ENCODE data around the gene CACNA1I.

Gene CACNA1I

DNA sequence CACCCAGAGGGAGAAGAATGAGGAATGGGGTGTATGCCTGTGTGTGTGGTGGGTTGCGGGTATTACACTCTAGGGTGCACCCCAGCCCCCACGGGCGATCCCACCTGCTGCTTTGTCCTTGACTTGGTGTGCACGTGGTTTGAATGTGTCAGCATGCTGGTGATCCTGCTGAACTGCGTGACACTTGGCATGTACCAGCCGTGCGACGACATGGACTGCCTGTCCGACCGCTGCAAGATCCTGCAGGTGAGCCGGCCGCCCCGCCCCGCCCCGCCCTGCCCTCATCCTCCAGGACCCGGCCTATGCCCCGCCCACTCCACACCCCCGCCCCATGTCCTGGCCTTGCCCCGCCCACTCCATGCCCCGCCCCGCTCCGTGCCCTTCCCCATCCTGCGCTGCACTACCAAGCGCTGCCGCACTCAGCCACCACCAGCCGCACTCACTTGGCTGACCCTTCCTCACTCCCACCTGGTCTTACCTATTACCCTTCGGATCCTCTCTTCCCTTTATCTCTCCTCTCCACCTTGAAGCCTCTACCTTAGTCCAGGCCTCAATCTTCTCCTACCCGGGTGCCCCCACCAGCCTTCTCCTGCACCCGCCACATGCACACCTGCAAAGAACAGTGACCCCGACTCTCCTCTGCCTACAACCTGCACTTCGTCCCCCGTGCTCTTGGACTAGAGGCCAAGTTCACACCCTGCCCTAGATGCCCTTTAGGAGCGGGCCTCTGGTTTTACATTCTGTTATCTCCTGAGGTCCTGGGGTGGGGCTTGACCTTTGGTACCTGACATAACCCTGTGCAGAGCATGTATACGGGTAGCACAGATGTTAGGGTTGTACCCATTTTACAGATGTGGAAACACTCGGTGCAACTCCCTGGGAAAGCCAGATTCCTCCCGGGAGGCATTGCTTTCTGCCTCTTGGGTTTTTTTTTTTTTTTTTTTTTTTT is 27.7 kb downstream of the CACNA1I start:
- peak; percentile 49 for DNase-seq (ENCODE audit: low spot score)

GRCh38 chr22:39600491-39601179 is 30.1 kb downstream of the CACNA1I start:
- no peak for DNase-seq (ENCODE audit: low spot score)

DNA sequence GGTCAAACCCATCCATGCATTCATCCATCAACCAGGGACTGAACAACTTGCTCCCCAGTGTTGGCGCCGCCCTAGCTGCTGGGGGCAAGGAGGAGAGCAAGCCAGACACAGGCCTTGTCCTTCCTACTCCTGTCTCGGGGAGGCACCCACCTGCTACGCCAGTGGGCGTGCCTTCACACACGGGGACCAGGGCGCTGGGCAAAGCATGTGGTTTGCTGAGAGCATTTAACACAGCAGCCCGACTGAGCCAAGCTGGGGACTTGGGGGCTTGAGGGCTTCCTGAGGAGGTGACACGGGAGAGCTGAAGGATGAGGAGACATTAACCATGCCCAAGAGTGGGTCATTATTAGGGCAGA is 30.6 kb downstream of the CACNA1I start:
- no peak for DNase-seq (ENCODE audit: low spot score)

- no peak for DNase-seq (ENCODE audit: low spot score)
These were observed 32.8 kb downstream of the CACNA1I start for GRCh38 chr22:39603345-39603744.

DNA sequence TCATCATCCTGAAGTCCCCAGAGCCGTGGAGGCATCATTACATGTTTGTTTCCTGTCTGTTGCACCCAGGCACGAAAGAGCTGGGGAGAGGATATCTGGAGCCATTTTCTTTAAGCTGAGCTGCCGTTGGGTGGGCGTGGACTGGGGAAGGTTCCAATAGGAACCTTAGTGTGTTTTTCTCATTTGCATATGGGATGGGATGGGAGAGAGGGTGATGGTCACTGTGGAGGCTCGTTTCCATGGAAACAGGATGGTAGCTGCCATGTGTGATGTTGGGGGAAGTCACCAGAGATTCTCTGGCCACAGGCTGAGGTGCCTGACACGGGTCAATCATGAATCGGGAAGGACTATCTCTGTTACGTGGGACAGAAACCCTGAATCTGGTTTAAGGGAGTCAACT is 39.7 kb downstream of the CACNA1I start:
- DNase-seq (ENCODE audit: low spot score): no peak

DNA sequence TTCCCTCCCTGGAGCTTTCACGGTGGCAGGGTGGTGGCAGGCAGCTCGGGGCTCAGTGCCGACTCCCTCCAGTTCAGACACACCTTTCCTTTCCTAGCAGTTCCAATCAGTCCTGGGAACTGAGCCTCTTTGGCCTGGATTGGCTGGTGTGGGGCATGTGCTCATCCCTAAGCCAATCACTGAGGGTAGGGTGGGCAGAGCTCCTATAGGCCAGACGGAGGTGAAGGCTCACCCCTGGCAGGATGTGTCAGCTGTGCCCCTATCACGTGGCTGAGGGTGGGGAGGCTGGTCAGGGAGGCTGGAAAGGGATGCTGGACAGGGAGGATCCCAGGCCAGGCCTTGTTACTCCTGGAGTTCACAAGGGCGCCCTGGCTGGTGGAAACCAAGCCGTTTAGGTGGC is 40.2 kb downstream of the CACNA1I start:
- no peak for DNase-seq (ENCODE audit: low spot score)

- no peak for DNase-seq (ENCODE audit: low spot score)
These were observed 40.8 kb downstream of the CACNA1I start for GRCh38 chr22:39611360-39611759.

- no peak for DNase-seq (ENCODE audit: low spot score)
These were observed 42.4 kb downstream of the CACNA1I start for GRCh38 chr22:39612811-39613548.

DNA sequence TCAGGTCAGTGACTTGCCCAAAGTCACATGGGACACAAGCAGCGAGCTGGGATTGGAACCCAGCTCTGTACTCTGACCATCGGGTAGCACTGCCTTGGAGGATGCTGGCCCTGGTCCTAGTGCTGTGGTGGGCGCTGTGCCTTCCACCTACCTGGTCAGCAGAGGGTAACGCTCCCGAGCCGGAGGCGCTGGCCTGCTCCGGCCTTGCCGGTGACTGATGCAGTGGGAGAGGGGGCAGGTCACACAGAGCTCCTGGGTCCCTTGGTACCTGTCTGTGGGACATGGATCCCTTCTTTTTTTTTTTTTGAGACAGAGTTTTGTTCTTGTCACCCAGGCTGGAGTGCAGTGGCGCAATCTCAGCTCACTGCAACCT is 43.0 kb downstream of the CACNA1I start:
- DNase-seq (ENCODE audit: low spot score): no peak

DNA sequence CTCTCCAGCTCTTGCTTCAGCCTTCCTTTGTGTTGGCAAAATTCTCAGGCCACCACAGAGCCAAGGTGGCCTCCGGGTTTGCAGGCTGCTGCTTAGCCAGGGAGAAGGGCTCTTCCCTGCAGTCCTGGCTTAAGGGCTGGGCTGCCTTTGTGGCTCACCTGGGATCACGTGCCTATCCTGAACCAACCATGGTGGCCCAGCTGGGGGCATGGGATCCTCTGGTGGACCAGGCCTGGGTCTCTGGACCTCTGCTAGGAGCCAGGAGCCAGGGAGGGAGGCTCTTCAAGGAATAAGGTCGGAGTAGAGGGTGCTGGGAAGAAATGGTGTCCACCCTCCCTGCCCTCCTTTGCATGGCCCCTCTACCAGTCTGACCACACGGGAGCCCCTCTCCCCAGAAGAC is 43.9 kb downstream of the CACNA1I start:
- no peak for DNase-seq (ENCODE audit: low spot score)

DNA sequence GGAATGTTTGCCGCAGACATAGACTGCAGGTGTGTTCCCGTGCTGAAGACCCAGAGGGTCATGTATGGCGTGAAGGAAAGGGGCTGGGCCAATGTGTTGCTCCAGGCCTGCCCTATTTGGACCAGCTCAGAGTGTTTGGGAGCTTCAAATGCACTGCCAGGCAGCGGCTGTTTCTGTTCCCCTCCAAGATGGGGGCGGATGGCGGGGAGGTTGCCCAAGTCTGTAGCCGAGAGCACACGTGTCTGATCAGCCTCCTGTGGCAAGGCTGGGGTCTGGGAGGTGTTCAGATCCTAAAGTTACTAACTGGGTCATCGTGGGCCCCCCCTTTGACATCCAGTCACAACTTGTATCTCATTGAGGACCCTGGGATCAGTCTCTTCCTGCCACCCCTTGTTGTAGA is 45.5 kb downstream of the CACNA1I start:
- no peak for DNase-seq (ENCODE audit: low spot score)

GRCh38 chr22:39616781-39617180 is 46.2 kb downstream of the CACNA1I start:
- DNase-seq (ENCODE audit: low spot score): no peak

GRCh38 chr22:39617342-39617741 is 46.8 kb downstream of the CACNA1I start:
- DNase-seq (ENCODE audit: low spot score): no peak

- DNase-seq (ENCODE audit: low spot score): no peak
These were observed 47.6 kb downstream of the CACNA1I start for GRCh38 chr22:39617970-39618757.

DNA sequence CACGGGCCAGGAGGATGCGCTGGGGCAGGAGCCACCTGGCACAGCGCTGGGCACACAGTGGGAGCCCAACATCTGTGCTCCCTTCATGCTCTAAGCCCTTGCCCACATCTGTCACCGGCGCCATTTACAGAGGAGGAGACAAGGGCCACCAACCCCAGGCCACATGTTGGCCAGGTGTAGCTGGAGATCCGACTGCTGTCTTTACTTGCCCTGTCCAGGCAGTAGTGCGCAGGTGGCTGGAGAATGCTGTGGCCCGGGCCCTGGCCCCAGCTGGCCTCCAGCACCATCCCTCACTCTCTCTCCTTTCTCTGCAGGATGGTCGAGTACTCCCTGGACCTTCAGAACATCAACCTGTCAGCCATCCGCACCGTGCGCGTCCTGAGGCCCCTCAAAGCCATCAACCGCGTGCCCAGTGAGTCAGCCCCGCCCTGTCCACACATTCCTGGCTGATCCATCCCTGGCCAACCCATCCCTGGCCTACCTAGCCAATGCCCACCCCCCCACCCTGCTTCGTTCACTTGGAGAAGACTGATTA is 48.5 kb downstream of the CACNA1I start:
- no peak for DNase-seq (ENCODE audit: low spot score)

- DNase-seq (ENCODE audit: low spot score): no peak
These were observed 50.6 kb downstream of the CACNA1I start for GRCh38 chr22:39620924-39621690.

GRCh38 chr22:39621826-39622225 is 51.3 kb downstream of the CACNA1I start:
- DNase-seq (ENCODE audit: low spot score): no peak

DNA sequence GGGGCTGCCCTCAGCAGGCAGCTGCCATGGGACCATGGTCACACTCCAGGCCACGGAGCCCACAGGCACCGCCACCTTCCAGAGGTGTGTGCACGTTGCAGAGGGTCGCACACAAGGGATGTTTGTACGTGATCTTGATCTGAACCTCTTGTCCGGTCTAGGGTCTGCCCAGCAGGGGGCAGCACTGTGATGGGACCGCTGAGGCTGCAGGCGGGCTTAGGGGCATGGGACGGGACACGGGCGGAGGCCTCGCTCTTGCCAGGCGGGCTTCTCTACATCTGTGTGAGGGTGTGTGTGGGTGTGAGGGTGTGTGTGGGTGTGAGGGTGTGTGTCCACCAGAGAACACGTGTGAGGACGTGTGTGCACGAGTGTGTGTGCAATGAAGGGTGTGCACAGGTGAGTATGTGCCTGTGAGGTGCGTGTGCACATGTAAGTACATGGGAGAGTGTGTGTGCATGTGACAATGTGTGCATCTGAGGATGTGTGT is 52.4 kb downstream of the CACNA1I start:
- DNase-seq (ENCODE audit: low spot score): peak; percentile 57

- DNase-seq (ENCODE audit: low spot score): no peak
These were observed 53.3 kb downstream of the CACNA1I start for GRCh38 chr22:39623603-39624500.

GRCh38 chr22:39624501-39624821 is 53.9 kb downstream of the CACNA1I start:
- no peak for DNase-seq (ENCODE audit: low spot score)

Data from AG20443 (cell line).